Endothelial cell of umbilical vein (primary cell): ENCODE results near the gene MSRB2.

Experiments
- CTCF ChIP-seq, 2 donors: IDR thresholded peaks; 1 replicate in 1 of 2; 2 replicates in 1 of 2; pipeline ENCODE4 v1.5.1; 2011; ENCODE audit warnings: low read length in 2 of 2, mild to moderate bottlenecking in 2 of 2, moderate library complexity in 2 of 2, control low read depth in 1 of 2, inconsistent platforms in 1 of 2, low read depth in 1 of 2; ENCODE audit not compliant: insufficient read depth in 1 of 2; ENCODE audit errors: extremely low read depth in 1 of 2
- JUN ChIP-seq: IDR thresholded peaks from 2 replicates; pipeline ENCODE4 v1.6.1; 2011; ENCODE audit warnings: borderline replicate concordance, low read depth; ENCODE audit not compliant: insufficient read length, insufficient read depth
- MAX ChIP-seq: IDR thresholded peaks from 2 replicates; pipeline ENCODE4 v1.6.1; 2011; ENCODE audit not compliant: insufficient read depth, insufficient read length
- MYC ChIP-seq: IDR thresholded peaks from one replicate; pipeline ENCODE4 v1.6.1; 2011; ENCODE audit warnings: mild to moderate bottlenecking, low read depth, low read length
- POLR2A ChIP-seq: IDR thresholded peaks from 2 replicates; pipeline ENCODE4 v1.6.1; 2012; ENCODE audit warnings: low read depth, mild to moderate bottlenecking, control low read depth, low read length

GRCh38 chr10:23151071-23151470 lies 55.7 kb downstream of the MSRB2 start:
- no peak for TF ChIP-seq CTCF (IDR thresholded peaks at IDR 0.05; ENCODE audit: extremely low read depth in 1 of 2, insufficient read depth in 1 of 2, low read depth in 1 of 2, low read length in 2 of 2)
- no peak for TF ChIP-seq MAX
- TF ChIP-seq POLR2A: no peak
- TF ChIP-seq JUN: no peak
- TF ChIP-seq MYC: no peak
